ENCODE results near the gene TMEM33. TPM values are rescaled to one million over a fixed set of nuclear protein-coding genes. Genes with fewer than 3 reads are reported as not detected.
A peak's percentile ranks its signal among the peaks of the same experiment; 100 is the strongest.
"Not testable (repeated sequence)": the region's sequence is repeated elsewhere in the genome, so short reads cannot be mapped to it uniquely, and the experiment has no call there.

The TMEM33 gene
- 17.8 TPM for polyA plus RNA-seq (ENCODE audit: insufficient read length)

GRCh38 chr4:41934901-41935651 is at the start of gene TMEM33:
Gene TMEM33 (plus strand): TSS chr4:41935429. CDS start chr4:41935485, 56 bp downstream.
- peak; percentile 90 for DNase-seq

GRCh38 chr4:41885456-41885855 is 49.8 kb upstream of the TMEM33 start:
- no peak for DNase-seq

- DNase-seq: no peak
Observed at GRCh38 chr4:41887277-41887676, 48.0 kb upstream of the TMEM33 start.

GRCh38 chr4:41887821-41888686 is 47.2 kb upstream of the TMEM33 start:
- DNase-seq: peak; percentile 37

- no peak for DNase-seq
Observed at GRCh38 chr4:41888687-41889074, 46.5 kb upstream of the TMEM33 start.

GRCh38 chr4:41889317-41889716 is 45.9 kb upstream of the TMEM33 start:
- no peak for DNase-seq

- no peak for DNase-seq
Observed at GRCh38 chr4:41890085-41890484, 45.1 kb upstream of the TMEM33 start.

GRCh38 chr4:41896648-41897047 is 38.6 kb upstream of the TMEM33 start:
- no peak for DNase-seq

GRCh38 chr4:41897698-41898097 is 37.5 kb upstream of the TMEM33 start:
- DNase-seq: no peak

- not testable (repeated sequence) for DNase-seq
Observed at GRCh38 chr4:41909136-41909535, 26.1 kb upstream of the TMEM33 start.

- DNase-seq: no peak
Observed at GRCh38 chr4:41912546-41912945, 22.7 kb upstream of the TMEM33 start.

GRCh38 chr4:41913509-41913908 is 21.7 kb upstream of the TMEM33 start:
- DNase-seq: no peak

- no peak for DNase-seq
Observed at GRCh38 chr4:41918278-41918677, 17.0 kb upstream of the TMEM33 start.

GRCh38 chr4:41920416-41920815 is 14.8 kb upstream of the TMEM33 start:
- DNase-seq: not testable (repeated sequence)

GRCh38 chr4:41921476-41921875 is 13.8 kb upstream of the TMEM33 start:
- no peak for DNase-seq

- no peak for DNase-seq
Observed at GRCh38 chr4:41927796-41928499, 7.3 kb upstream of the TMEM33 start.

GRCh38 chr4:41930139-41930831 is 4.9 kb upstream of the TMEM33 start:
- DNase-seq: no peak

GRCh38 chr4:41932988-41933387 is 2.2 kb upstream of the TMEM33 start:
- DNase-seq: no peak

- no peak for DNase-seq
Observed at GRCh38 chr4:41933997-41934503, 1.2 kb upstream of the TMEM33 start.

- no peak for DNase-seq
Observed at GRCh38 chr4:41934514-41934900, 722 bp upstream of the TMEM33 start.

GRCh38 chr4:41935652-41936021 is 408 bp downstream of the TMEM33 start:
- no peak for DNase-seq

GRCh38 chr4:41939016-41939626 is 3.9 kb downstream of the TMEM33 start:
- DNase-seq: no peak
